Amniotic epithelial cell (primary cell): ENCODE results near the gene CC2D2B.

Experiments used
- DNase-seq: peaks from one replicate; pipeline ENCODE4 v3.0.0-alpha.2; 2010; ENCODE audit warnings: low read depth

Gene CC2D2B

GRCh38 chr10:96075977-96076376 lies 168.2 kb downstream of the CC2D2B start:
- no peak for DNase-seq

DNA sequence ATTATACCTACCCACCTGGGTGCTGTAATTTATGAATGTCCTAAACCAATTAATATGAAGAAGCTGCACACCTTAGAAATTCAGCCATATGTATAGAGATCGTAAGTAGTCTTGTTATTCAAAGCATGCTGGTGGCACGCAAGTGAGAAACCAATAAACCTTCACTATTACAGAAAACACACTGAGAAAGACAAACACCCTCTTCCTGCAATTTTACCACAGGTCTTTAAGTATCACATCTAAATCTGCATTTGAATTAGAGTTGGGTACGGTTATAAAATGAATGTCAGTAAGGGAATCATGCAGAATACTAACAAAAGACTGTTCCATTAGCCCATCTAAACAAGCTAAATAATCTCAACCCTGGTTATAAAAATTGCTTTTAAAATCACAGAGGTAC lies 169.4 kb downstream of the CC2D2B start:
- DNase-seq = no peak

DNA sequence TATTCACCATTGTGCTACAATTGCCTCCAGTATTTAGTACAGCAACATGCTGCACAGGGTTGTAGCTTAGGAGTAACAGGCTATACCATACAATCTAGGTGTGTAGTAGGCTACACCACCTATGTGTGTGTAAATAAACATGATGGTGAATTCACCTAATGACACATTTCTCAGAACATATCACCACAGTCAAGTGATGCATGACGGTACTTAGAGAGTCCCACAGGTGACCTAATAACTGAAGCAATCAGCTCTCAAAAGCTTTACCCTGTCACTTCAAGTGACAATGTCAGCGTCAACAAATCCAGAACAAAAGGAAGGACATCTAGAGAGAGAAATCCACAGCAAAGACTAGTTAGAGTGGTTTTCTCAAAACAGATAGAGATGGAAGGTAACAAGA lies 174.4 kb downstream of the CC2D2B start:
- DNase-seq = no peak
